Measurements from ENCODE around the gene COQ2. TPM values are rescaled to one million over a fixed set of nuclear protein-coding genes. Genes with fewer than 3 reads are reported as not detected.
"Not testable (repeated sequence)": the region's sequence is repeated elsewhere in the genome, so short reads cannot be mapped to it uniquely, and the experiment has no call there.

COQ2 gene
- total RNA-seq, 2 experiments from 2014 or later: 18.3 to 20.3 TPM

GRCh38 chr4:83326546-83326945 is 41.9 kb upstream of the COQ2 start:
- no peak for ATAC-seq
- no peak overlapping the region for H3K4me3 Mint-ChIP-seq
- CTCF ChIA-PET: interaction anchor here (1.3 kb wide), 1 partner anchor 42 kb away, joined by 3 read pairs; the partner anchor contains the start of gene COQ2
- no peaks in the 10 kb centered on the region for H3K9me3 Mint-ChIP-seq
- H3K36me3 Mint-ChIP-seq (ENCODE audit: low read depth): no peaks in the 10 kb centered on the region
- H3K27me3 Mint-ChIP-seq: no peaks in the 10 kb centered on the region
- no peaks in the 10 kb centered on the region for H3K4me1 Mint-ChIP-seq (ENCODE audit: low read depth)
- TF ChIP-seq CTCF (IDR thresholded peaks at IDR 0.05): no peak
- no peak overlapping the region for H3K27ac Mint-ChIP-seq
- POLR2A ChIA-PET: interaction anchor here (0.6 to 1.2 kb wide), 2 partner anchors 15 to 367 kb away, joined by 3 read pairs; no protein-coding TSS in a partner anchor
- intact Hi-C loops (cut with micrococcal nuclease): no loop called here
- DNase-seq: no peak

- H3K4me3 Mint-ChIP-seq; H3K9me3 Mint-ChIP-seq; H3K4me1 Mint-ChIP-seq (ENCODE audit: low read depth); H3K27me3 Mint-ChIP-seq; H3K36me3 Mint-ChIP-seq (ENCODE audit: low read depth); ATAC-seq; DNase-seq; intact Hi-C loops (cut with micrococcal nuclease); H3K27ac Mint-ChIP-seq; POLR2A ChIA-PET: not testable (repeated sequence)
- CTCF ChIA-PET: interaction anchor here (1.3 kb wide), 1 partner anchor 41 kb away, joined by 3 read pairs; the partner anchor contains the start of gene COQ2
These were observed 40.7 kb upstream of the COQ2 start for GRCh38 chr4:83325306-83325705.

- intact Hi-C loops (cut with micrococcal nuclease): no loop called here
- Mint-ChIP-seq H3K4me1 (ENCODE audit: low read depth) (peaks cover 6% of the 10 kb centered on the region), H3K4me3 (no peak overlapping the region), H3K27ac (no peak overlapping the region), H3K36me3 (ENCODE audit: low read depth) (peaks cover 4% of the 10 kb centered on the region), H3K27me3 (no peaks in the 10 kb centered on the region), H3K9me3 (no peaks in the 10 kb centered on the region)
- ChIA-PET CTCF (interaction anchor here (1.0 to 1.4 kb wide), 2 partner anchors 31 to 57 kb away, joined by 3 read pairs; no protein-coding TSS in a partner anchor), POLR2A (interaction anchor here (0.8 kb wide), 1 partner anchor 18 kb away, joined by 3 read pairs; no protein-coding TSS in a partner anchor)
- TF ChIP-seq CTCF (IDR thresholded peaks at IDR 0.05): no peak
- ATAC-seq (no peak), DNase-seq (no peak)
These were observed 38.5 kb upstream of the COQ2 start for GRCh38 chr4:83323136-83323535.

GRCh38 chr4:83320548-83320947 is 36.0 kb upstream of the COQ2 start:
- peaks cover 13% of the 10 kb centered on the region for H3K36me3 Mint-ChIP-seq (ENCODE audit: low read depth)
- intact Hi-C loops (cut with micrococcal nuclease): no loop called here
- POLR2A ChIA-PET: interaction anchor here (1.4 kb wide), 1 partner anchor 15 kb away, joined by 3 read pairs; the partner anchor contains the start of gene HPSE

GRCh38 chr4:83318666-83319065 is 34.1 kb upstream of the COQ2 start:
- ATAC-seq: no peak
- Mint-ChIP-seq H3K9me3 (no peaks in the 10 kb centered on the region), H3K4me1 (ENCODE audit: low read depth) (peaks cover 6% of the 10 kb centered on the region), H3K4me3 (no peak overlapping the region), H3K27me3 (no peaks in the 10 kb centered on the region), H3K36me3 (ENCODE audit: low read depth) (peaks cover 13% of the 10 kb centered on the region), H3K27ac (no peak overlapping the region)
- POLR2A ChIA-PET: no interaction called here
- intact Hi-C loops (cut with micrococcal nuclease): no loop called here
- TF ChIP-seq CTCF (IDR thresholded peaks at IDR 0.05): no peak
- CTCF ChIA-PET: interaction anchor here (1.2 kb wide), 1 partner anchor 35 kb away, joined by 3 read pairs; no protein-coding TSS in a partner anchor
- DNase-seq: no peak

More at GRCh38 chr4:83320548-83320947, 36.0 kb upstream of the COQ2 start:
- TF ChIP-seq CTCF (IDR thresholded peaks at IDR 0.05): no peak
- peak; percentile 59 for DNase-seq
- Mint-ChIP-seq H3K9me3 (no peaks in the 10 kb centered on the region), H3K27me3 (no peaks in the 10 kb centered on the region), H3K4me3 (no peak overlapping the region), H3K4me1 (ENCODE audit: low read depth) (peaks cover 6% of the 10 kb centered on the region), H3K27ac (peak overlapping the region; percentile 17)
- CTCF ChIA-PET: no interaction called here
- peak; percentile 70 for ATAC-seq

All from activated CD8-positive, alpha-beta T cell treated with anti-CD3 and anti-CD28 coated beads for 36 hours (primary cell).